Measurements from ENCODE around the gene ASB8.
A peak's percentile ranks its signal among the peaks of the same experiment; 100 is the strongest.

The ASB8 gene

DNA sequence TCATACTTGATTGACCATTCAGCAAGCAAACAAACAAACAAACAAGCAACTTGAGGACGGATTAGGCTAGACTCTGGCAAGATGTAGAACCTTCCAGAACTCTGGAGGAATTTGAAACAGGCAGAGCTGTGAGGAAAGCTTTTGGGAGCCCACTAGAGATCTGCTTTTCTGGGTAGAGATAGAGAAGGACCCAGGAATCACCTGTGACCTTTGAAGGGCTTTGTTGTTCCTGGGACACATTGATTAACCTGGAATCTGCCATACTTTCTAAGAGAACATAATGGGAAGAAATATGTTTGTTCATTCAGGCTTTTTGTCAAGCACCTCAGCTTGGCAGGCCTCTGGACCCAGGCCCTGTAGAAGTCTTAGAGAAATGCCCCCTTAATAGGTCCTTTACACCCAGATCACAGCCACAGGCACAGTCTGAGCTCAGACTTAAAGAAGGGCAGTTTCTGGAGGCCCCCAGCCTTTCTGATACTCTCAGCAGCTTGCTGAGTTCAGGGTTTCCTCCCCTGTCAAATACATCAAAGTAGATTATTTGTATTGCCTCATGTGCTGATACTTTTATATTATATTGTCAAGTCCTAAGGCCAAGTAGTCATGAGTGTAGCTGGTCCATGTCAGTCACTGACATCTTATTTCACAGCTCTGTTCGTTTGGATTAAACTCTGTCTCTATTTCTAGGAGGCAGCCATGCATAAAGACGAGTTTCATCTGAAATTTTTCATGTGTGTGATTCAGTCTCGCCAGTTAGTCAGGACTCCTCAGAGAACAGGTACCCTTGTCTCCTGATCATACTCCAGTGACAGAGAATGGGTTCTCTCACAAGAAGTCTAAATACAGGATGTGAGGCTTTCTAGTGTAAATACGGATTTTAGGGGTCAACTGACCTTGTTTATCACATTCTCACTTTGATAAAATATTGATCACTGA is 50.4 kb downstream of the ASB8 start:
- no peak for DNase-seq

- DNase-seq = peak; percentile 62 to 95 (median 87)
Observed at GRCh38 chr12:48105867-48106680, 51.2 kb downstream of the ASB8 start, which contains the start of gene SENP1. Gene SENP1, minus strand, starts transcription at chr12:48106079. Its CDS starts 4,607 bp downstream, at chr12:48101472.

DNA sequence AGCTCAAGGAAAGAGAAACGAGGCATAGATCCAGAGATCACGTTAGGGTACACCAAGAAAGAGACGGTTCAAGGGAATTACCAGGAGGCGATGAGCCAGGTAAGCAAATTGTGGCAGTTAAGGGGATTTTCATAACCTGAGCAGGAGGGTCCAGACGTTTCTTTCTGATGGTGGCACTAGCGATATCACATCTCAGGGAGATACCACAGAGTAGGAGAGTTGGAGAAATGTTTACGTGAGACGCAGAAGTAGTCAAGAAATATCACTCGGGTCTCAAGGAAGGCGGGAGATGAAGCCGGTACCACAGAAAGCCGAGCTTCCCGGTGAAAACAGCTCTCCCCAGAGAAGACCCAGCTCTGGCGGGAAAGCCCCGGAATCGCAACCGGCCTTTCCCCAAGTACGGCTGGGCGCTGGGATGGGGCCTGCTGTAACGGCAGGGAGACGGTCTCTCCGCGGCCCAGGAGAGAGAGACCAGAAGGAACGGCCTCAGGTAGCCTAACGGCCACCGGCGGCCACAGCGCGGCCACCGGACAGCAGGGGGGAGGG is 51.9 kb downstream of the ASB8 start:
- DNase-seq = peak in 5 of 51 donors; percentile 22 to 82 (median 57)

DNA sequence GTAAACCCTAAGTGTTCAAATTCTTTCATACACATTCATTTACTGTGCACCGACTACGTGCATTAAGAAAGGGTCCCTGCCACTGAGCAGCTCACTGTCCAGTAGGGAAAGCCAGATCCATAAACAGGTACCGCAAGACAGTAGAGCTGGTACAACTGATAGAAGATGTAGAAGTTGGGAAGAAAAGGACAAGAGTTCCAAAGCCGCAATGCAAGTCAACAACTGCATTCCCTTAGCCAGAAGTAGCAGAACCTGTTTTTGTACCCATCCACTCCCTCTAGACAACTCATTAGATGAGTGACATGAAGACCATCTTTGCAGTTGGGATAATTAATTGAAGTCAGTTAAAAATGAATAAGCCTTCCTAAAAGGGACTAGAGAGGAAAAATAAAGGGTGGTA is 52.8 kb downstream of the ASB8 start:
- no peak for DNase-seq

Data from hypothalamus (tissue), 51 donors.